Thyroid gland (tissue), 4 donors: ENCODE measurements around the gene YTHDF1. TPM values are rescaled to one million over a fixed set of nuclear protein-coding genes. Genes with fewer than 3 reads are reported as not detected.
"Not testable (repeated sequence)": the region's sequence is repeated elsewhere in the genome, so short reads cannot be mapped to it uniquely, and the experiment has no call there.

ENCODE experiments used
- DNase-seq, 2 donors: peaks; one replicate each; pipeline ENCODE4 v3.0.0-alpha.2; 2019
- H3K27ac ChIP-seq, 3 donors: fragments of 200-600 bp; sonication (generic); 1 replicate in 2 of 3; 2 replicates in 1 of 3; pipeline ENCODE4 v1.5.1; 2016 to 2019; ENCODE audit warnings: mild to moderate bottlenecking in 1 of 3, moderate library complexity in 1 of 3
- H3K27me3 ChIP-seq: fragments of 200-600 bp; sonication (generic); one replicate; pipeline ENCODE4 v1.5.1; 2019
- H3K36me3 ChIP-seq, 2 donors: fragments of 200-600 bp; sonication (generic); one replicate each; pipeline ENCODE4 v1.5.1; 2016 to 2019
- H3K4me1 ChIP-seq, 2 donors: fragments of 200-600 bp; sonication (generic); one replicate each; pipeline ENCODE4 v1.5.1; 2017 to 2019
- H3K4me3 ChIP-seq, 3 donors: fragments of 200-600 bp; sonication (generic); replicated peaks in 1 of 3; 1 replicate in 2 of 3; 2 replicates in 1 of 3; pipeline ENCODE4 v1.5.1; 2016; ENCODE audit warnings: mild to moderate bottlenecking in 1 of 3
- H3K9me3 ChIP-seq: fragments of 200-600 bp; sonication (generic); one replicate; pipeline ENCODE4 v1.5.1; 2017
- POLR2A ChIP-seq, 2 donors: fragments of 450-650 bp; IDR thresholded peaks; one replicate each; pipeline ENCODE4 v1.6.1; 2017; ENCODE audit warnings: antibody characterized with exemption in 2 of 2, mild to moderate bottlenecking in 2 of 2, moderate library complexity in 1 of 2
- WGBS, 2 donors: methylation state at CpG; one replicate each; pipeline ENCODE4 v1.1.5; 2017; 5-methylcytosine and 5-hydroxymethylcytosine counted together
- intact Hi-C: fragments of 100-400 bp; cut with DNase I; formaldehyde crosslinking; loops from one replicate; pipeline ENCODE4 v1.15.1; 2023
- total RNA-seq, 4 donors: library from RNA; depleted of rRNA; stranded (reverse); fragments of >200 nt; gene quantifications; one replicate each; pipeline ENCODE4 v1.2.3, GENCODE V29; 2016
- TF ChIP-seq, protein P1 (sequence below), 6 experiments: fragments of 200-600 bp in 3 of 6; fragments of 450-650 bp in 3 of 6; sonication (generic) in 3 of 6; IDR thresholded peaks; one replicate each; pipeline ENCODE4 v1.5.1; 2016 to 2019; ENCODE audit warnings: antibody characterized with exemption in 6 of 6, mild to moderate bottlenecking in 2 of 6, inconsistent platforms in 1 of 6, moderate library complexity in 1 of 6

YTHDF1 gene
- total RNA-seq, 4 donors from 2014 or later: 41.3 to 54.2 (median 43.4) TPM

DNA sequence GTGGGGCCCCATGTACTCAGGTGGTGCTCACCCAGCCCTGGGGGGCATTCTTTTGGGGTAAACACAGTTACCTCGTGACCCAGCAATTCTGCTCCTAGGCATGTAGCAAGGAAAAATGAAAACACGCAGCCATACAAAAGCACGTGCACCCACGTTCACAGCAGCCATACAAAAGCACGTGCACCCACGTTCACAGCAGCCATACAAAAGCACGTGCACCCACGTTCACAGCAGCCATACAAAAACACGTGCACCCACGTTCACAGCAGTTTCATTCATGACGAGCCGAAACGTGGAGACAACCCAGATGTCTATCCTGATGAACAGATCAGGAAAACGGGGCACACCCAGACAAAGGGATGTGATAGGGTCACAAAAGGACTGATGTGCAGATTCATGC is 57.1 kb downstream of the YTHDF1 start:
- Histone ChIP-seq H3K4me3 (no peak overlapping the region), H3K4me1 (no peaks in the 10 kb centered on the region), H3K27me3 (no peaks in the 10 kb centered on the region), H3K9me3 (no peaks in the 10 kb centered on the region), H3K27ac (no peak overlapping the region), H3K36me3 (no peaks in the 10 kb centered on the region)
- intact Hi-C loops: no loop called here
- 84 to 85% methylated on average over 14 of the region's 14 CpGs for WGBS, 2 donors
- no peak for DNase-seq
- TF ChIP-seq, protein P1, sequence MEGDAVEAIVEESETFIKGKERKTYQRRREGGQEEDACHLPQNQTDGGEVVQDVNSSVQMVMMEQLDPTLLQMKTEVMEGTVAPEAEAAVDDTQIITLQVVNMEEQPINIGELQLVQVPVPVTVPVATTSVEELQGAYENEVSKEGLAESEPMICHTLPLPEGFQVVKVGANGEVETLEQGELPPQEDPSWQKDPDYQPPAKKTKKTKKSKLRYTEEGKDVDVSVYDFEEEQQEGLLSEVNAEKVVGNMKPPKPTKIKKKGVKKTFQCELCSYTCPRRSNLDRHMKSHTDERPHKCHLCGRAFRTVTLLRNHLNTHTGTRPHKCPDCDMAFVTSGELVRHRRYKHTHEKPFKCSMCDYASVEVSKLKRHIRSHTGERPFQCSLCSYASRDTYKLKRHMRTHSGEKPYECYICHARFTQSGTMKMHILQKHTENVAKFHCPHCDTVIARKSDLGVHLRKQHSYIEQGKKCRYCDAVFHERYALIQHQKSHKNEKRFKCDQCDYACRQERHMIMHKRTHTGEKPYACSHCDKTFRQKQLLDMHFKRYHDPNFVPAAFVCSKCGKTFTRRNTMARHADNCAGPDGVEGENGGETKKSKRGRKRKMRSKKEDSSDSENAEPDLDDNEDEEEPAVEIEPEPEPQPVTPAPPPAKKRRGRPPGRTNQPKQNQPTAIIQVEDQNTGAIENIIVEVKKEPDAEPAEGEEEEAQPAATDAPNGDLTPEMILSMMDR (IDR thresholded peaks at IDR 0.05): no peak

- Histone ChIP-seq H3K4me3 (no peak overlapping the region), H3K36me3 (no peaks in the 10 kb centered on the region), H3K27ac (no peak overlapping the region), H3K4me1 (no peaks in the 10 kb centered on the region), H3K9me3 (no peaks in the 10 kb centered on the region), H3K27me3 (no peaks in the 10 kb centered on the region)
- TF ChIP-seq, protein P1 (IDR thresholded peaks at IDR 0.05): no peak
- no peak for TF ChIP-seq POLR2A (IDR thresholded peaks at IDR 0.05)
- intact Hi-C loops: no loop called here
- no peak for DNase-seq
- WGBS, 2 donors: 80 to 89% methylated on average over 2 of the region's 2 CpGs
Observed at GRCh38 chr20:63158352-63158751, 57.6 kb downstream of the YTHDF1 start.

- H3K27me3 ChIP-seq, H3K27ac ChIP-seq, intact Hi-C loops, DNase-seq, H3K4me3 ChIP-seq, H3K36me3 ChIP-seq, H3K4me1 ChIP-seq, H3K9me3 ChIP-seq: not testable (repeated sequence)
- WGBS, 2 donors: 83 to 88% methylated on average over 9 to 13 of the region's 13 CpGs
Observed at GRCh38 chr20:63157431-63157830, 58.5 kb downstream of the YTHDF1 start.

GRCh38 chr20:63156221-63156671 is 59.7 kb downstream of the YTHDF1 start:
- intact Hi-C loops: no loop called here
- TF ChIP-seq, protein P1 (IDR thresholded peaks at IDR 0.05): no peak
- no peak for TF ChIP-seq POLR2A (IDR thresholded peaks at IDR 0.05)
- DNase-seq: no peak
- Histone ChIP-seq H3K27me3 (no peaks in the 10 kb centered on the region), H3K9me3 (no peaks in the 10 kb centered on the region), H3K4me3 (no peak overlapping the region), H3K27ac (no peak overlapping the region), H3K4me1 (no peaks in the 10 kb centered on the region), H3K36me3 (no peaks in the 10 kb centered on the region)
- WGBS, 2 donors: 73 to 77% methylated on average over 7 to 9 of the region's 12 CpGs

- Histone ChIP-seq H3K9me3 (no peaks in the 10 kb centered on the region), H3K27ac (no peak overlapping the region), H3K4me3 (no peak overlapping the region), H3K4me1 (no peaks in the 10 kb centered on the region), H3K36me3 (no peaks in the 10 kb centered on the region), H3K27me3 (no peaks in the 10 kb centered on the region)
- TF ChIP-seq, protein P1 (IDR thresholded peaks at IDR 0.05): no peak
- no peak for TF ChIP-seq POLR2A (IDR thresholded peaks at IDR 0.05)
- intact Hi-C loops: no loop called here
- WGBS, 2 donors: 64 to 66% methylated on average over 14 to 15 of the region's 15 CpGs
- no peak for DNase-seq
Observed at GRCh38 chr20:63155266-63156165, 60.4 kb downstream of the YTHDF1 start.
